Cardiac fibroblast (primary cell): Measurements from ENCODE around the gene GPC2.

Experiments
- DNase-seq, 2 donors: peaks; one replicate each; pipeline versions ENCODE4 v3.0.0 to v3.0.0-alpha.2; 2010; ENCODE audit warnings: low read depth in 2 of 2
- H3K4me3 ChIP-seq, 2 donors: replicated peaks in 1 of 2; 1 replicate in 1 of 2; 2 replicates in 1 of 2; pipeline ENCODE4 v1.5.1; 2011; ENCODE audit warnings: low read depth in 2 of 2, low read length in 2 of 2, mild to moderate bottlenecking in 2 of 2, moderate library complexity in 1 of 2
- CTCF ChIP-seq: IDR thresholded peaks from one replicate; pipeline ENCODE4 v1.5.1; 2011; ENCODE audit warnings: low read depth, mild to moderate bottlenecking, low read length, inconsistent platforms

GPC2 gene

GRCh38 chr7:100157334-100158228 is 19.6 kb downstream of the GPC2 start:
- H3K4me3 ChIP-seq: peak overlapping the region; percentile 65 to 71
- TF ChIP-seq CTCF: peak; percentile 32
- peak; percentile 53 to 78 for DNase-seq

- DNase-seq: no peak
- peak overlapping the region; percentile 65 to 71 for H3K4me3 ChIP-seq
- no peak for TF ChIP-seq CTCF
Observed at GRCh38 chr7:100157069-100157333, 20.2 kb downstream of the GPC2 start.

GRCh38 chr7:100156331-100157068 is 20.7 kb downstream of the GPC2 start:
- no peak for TF ChIP-seq CTCF
- H3K4me3 ChIP-seq: no peak overlapping the region
- no peak for DNase-seq

- no peak overlapping the region for H3K4me3 ChIP-seq
- no peak for TF ChIP-seq CTCF
- no peak for DNase-seq
Observed at GRCh38 chr7:100155553-100156317, 21.4 kb downstream of the GPC2 start.

DNA sequence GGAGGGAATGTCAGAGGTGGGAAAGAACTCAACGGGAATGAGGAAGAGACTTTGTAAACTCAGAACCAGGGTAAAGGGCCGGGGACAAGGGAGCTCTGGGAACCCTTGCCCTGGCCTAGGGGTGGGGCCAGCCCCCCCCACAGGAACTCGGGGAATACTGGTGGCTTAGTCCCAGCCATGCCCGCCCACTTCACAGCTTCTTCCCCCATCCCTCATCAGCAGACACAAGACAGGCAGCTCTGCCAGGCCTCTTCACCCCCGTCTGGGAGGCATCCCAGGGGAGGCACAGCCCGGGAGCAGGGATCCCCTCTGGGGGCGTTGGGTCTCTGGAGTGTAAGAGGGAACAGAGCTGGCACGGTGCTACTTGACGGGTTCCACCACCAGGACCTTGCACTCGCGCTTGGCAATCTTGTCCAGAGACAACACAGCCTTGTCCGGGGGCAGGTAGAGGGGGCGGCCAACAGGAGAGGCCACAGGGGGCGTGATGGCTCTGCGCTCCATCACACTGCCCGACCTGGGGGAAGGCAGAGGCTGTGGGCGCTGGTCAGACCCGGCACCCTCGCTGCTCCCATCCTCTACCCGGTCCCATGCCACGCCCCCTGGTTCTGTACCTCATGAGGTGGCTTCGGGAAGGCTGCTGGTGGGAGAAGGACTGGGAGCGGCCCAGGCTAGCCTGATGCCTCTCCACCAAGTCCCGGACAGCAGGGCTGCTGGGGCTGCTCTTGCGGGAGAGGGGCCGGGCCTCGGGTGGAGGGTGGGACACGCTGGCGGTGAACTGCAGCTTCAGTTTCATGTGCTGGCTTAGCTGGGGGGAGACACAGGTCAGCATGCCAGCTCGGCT is 22.3 kb downstream of the GPC2 start:
- DNase-seq: no peak
- TF ChIP-seq CTCF: no peak
- H3K4me3 ChIP-seq: no peak overlapping the region

GRCh38 chr7:100153708-100154535 is 23.3 kb downstream of the GPC2 start:
- no peak overlapping the region for H3K4me3 ChIP-seq
- DNase-seq: no peak
- TF ChIP-seq CTCF: no peak
